Measurements from ENCODE around the gene AIMP1.

Gene AIMP1

GRCh38 chr4:106364282-106364681, 47.9 kb downstream of the AIMP1 start:
- no peak for DNase-seq

GRCh38 chr4:106365613-106366012, 49.3 kb downstream of the AIMP1 start:
- Histone ChIP-seq H3K4me3 (ENCODE audit: low read depth, low read length) (no peak overlapping the region), H3K27me3 (peaks cover 9% of the 10 kb centered on the region; the same call in 1 of the 2 replicates), H3K4me1 (no peaks in the 10 kb centered on the region), H3K9me3 (no peaks in the 10 kb centered on the region), H3K36me3 (no peaks in the 10 kb centered on the region)
- TF ChIP-seq CTCF (IDR thresholded peaks at IDR 0.05; ENCODE audit: low read depth, low read length), result no peak
- no peak for DNase-seq

More at GRCh38 chr4:106364282-106364681, 47.9 kb downstream of the AIMP1 start:
- H3K4me3 ChIP-seq (ENCODE audit: low read depth, low read length), result no peak overlapping the region
- H3K36me3 ChIP-seq, result no peaks in the 10 kb centered on the region
- no peak for TF ChIP-seq CTCF (IDR thresholded peaks at IDR 0.05; ENCODE audit: low read depth, low read length)
- no peaks in the 10 kb centered on the region; the same call in 1 of the 2 replicates for H3K27me3 ChIP-seq
- H3K9me3 ChIP-seq, result no peaks in the 10 kb centered on the region
- no peaks in the 10 kb centered on the region for H3K4me1 ChIP-seq

GRCh38 chr4:106366026-106366425, 49.7 kb downstream of the AIMP1 start:
- Histone ChIP-seq H3K4me1 (no peaks in the 10 kb centered on the region), H3K27me3 (peaks cover 9% of the 10 kb centered on the region; the same call in 1 of the 2 replicates), H3K36me3 (no peaks in the 10 kb centered on the region), H3K4me3 (ENCODE audit: low read depth, low read length) (no peak overlapping the region), H3K9me3 (no peaks in the 10 kb centered on the region)
- TF ChIP-seq CTCF (IDR thresholded peaks at IDR 0.05; ENCODE audit: low read depth, low read length), result no peak
- no peak for DNase-seq

- Histone ChIP-seq H3K27me3 (peaks cover 9% of the 10 kb centered on the region; the same call in 1 of the 2 replicates), H3K36me3 (no peaks in the 10 kb centered on the region), H3K9me3 (no peaks in the 10 kb centered on the region), H3K4me3 (ENCODE audit: low read depth, low read length) (no peak overlapping the region), H3K4me1 (no peaks in the 10 kb centered on the region)
- no peak for TF ChIP-seq CTCF (IDR thresholded peaks at IDR 0.05; ENCODE audit: low read depth, low read length)
- DNase-seq, result no peak
These were observed 50.7 kb downstream of the AIMP1 start for GRCh38 chr4:106367072-106367471.

GRCh38 chr4:106368678-106369077, 52.3 kb downstream of the AIMP1 start, which contains the start of gene GIMD1:
Gene GIMD1, minus strand, starts transcription at chr4:106368778. Its CDS starts 1,343 bp downstream, at chr4:106367435.
- H3K27me3 ChIP-seq, result peaks cover 9% of the 10 kb centered on the region; the same call in 1 of the 2 replicates
- no peaks in the 10 kb centered on the region for H3K36me3 ChIP-seq
- no peak for TF ChIP-seq CTCF (IDR thresholded peaks at IDR 0.05; ENCODE audit: low read depth, low read length)
- H3K4me3 ChIP-seq (ENCODE audit: low read depth, low read length), result no peak within 1 kb of the TSS
- no peak for DNase-seq
- H3K4me1 ChIP-seq, result no peaks in the 10 kb centered on the region
- H3K9me3 ChIP-seq, result no peaks in the 10 kb centered on the region

- Histone ChIP-seq H3K9me3 (no peaks in the 10 kb centered on the region), H3K4me1 (no peaks in the 10 kb centered on the region), H3K36me3 (no peaks in the 10 kb centered on the region), H3K27me3 (peaks cover 9% of the 10 kb centered on the region), H3K4me3 (ENCODE audit: low read depth, low read length) (no peak overlapping the region)
- peak; percentile 15 for DNase-seq
- TF ChIP-seq CTCF (IDR thresholded peaks at IDR 0.05; ENCODE audit: low read depth, low read length), result peak; percentile 69
These were observed 53.2 kb downstream of the AIMP1 start for GRCh38 chr4:106369456-106370060.

All from BE2C (cell line).